GM12872 (cell line): Measurements from ENCODE around the gene ATXN1.

ENCODE experiments used
- CTCF ChIP-seq: IDR thresholded peaks from 3 replicates; pipeline ENCODE4 v1.5.1; 2011; ENCODE audit warnings: low read depth, mild to moderate bottlenecking, low read length, moderate library complexity; ENCODE audit not compliant: insufficient read depth

ATXN1 gene

GRCh38 chr6:16510245-16510644 lies 251.0 kb downstream of the ATXN1 start:
- TF ChIP-seq CTCF = no peak

- TF ChIP-seq CTCF = no peak
Observed at GRCh38 chr6:16508959-16509358, 252.3 kb downstream of the ATXN1 start.

GRCh38 chr6:16505711-16506357 lies 255.4 kb downstream of the ATXN1 start:
- no peak for TF ChIP-seq CTCF

- TF ChIP-seq CTCF = no peak
Observed at GRCh38 chr6:16504609-16505008, 256.7 kb downstream of the ATXN1 start.

- no peak for TF ChIP-seq CTCF
Observed at GRCh38 chr6:16503970-16504415, 257.3 kb downstream of the ATXN1 start.

- no peak for TF ChIP-seq CTCF
Observed at GRCh38 chr6:16503241-16503775, 258.0 kb downstream of the ATXN1 start.

GRCh38 chr6:16498957-16499356 lies 262.3 kb downstream of the ATXN1 start:
- TF ChIP-seq CTCF = no peak
